Adrenal gland (tissue), 5 donors: ENCODE data around the gene MOB1A.

Experiments used
- CTCF ChIP-seq, 6 experiments: fragments of 450-650 bp in 4 of 6; fragments of 200-600 bp in 2 of 6; sonication (generic) in 1 of 6; IDR thresholded peaks; 1 replicate in 5 of 6; 2 replicates in 1 of 6; pipeline versions ENCODE4 v1.5.1 to v1.8.0; 2016 to 2021; ENCODE audit warnings: antibody characterized with exemption in 6 of 6, mild to moderate bottlenecking in 2 of 6, moderate library complexity in 1 of 6
- POLR2A ChIP-seq, 2 donors: fragments of 450-650 bp; IDR thresholded peaks; one replicate each; pipeline ENCODE4 v1.6.1; 2017; ENCODE audit warnings: antibody characterized with exemption in 2 of 2, mild to moderate bottlenecking in 2 of 2, moderate library complexity in 1 of 2
- donor health status: DM: no; HTN: no; CAD: no.

GRCh38 chr2:74225698-74226459 lies 47.2 kb upstream of the MOB1A start:
- TF ChIP-seq CTCF (IDR thresholded peaks at IDR 0.05), result no peak
- no peak for TF ChIP-seq POLR2A (IDR thresholded peaks at IDR 0.05)
